GM12891 (cell line): Measurements from ENCODE around the gene NOX1.

ENCODE experiments used
- DNase-seq: peaks from one replicate; pipeline ENCODE4 v3.0.0; 2011; ENCODE audit warnings: low spot score; ENCODE audit not compliant: insufficient read length
- FAIRE-seq: peaks from 2 replicates; lab custom pipeline; 2011; peaks lifted over from hg19 to GRCh38; lab: Jason Lieb, UNC
- PAX5 ChIP-seq: IDR thresholded peaks from 2 replicates; pipeline ENCODE4 v1.6.1; 2011; ENCODE audit warnings: low read length, moderate library complexity, mild to moderate bottlenecking; ENCODE audit not compliant: insufficient read depth, severe bottlenecking
- POLR2A ChIP-seq: IDR thresholded peaks from 2 replicates; pipeline ENCODE4 v1.6.1; 2011; ENCODE audit warnings: low read depth, low read length, control low read depth
- POLR2AphosphoS5 ChIP-seq: IDR thresholded peaks from 2 replicates; pipeline ENCODE4 v1.6.1; 2011; ENCODE audit warnings: low read depth, low read length, control low read depth
- POU2F2 ChIP-seq: IDR thresholded peaks from 2 replicates; pipeline ENCODE4 v1.6.1; 2011; ENCODE audit warnings: low read depth, mild to moderate bottlenecking, control low read depth, low read length, moderate library complexity
- SPI1 ChIP-seq: IDR thresholded peaks from 2 replicates; pipeline ENCODE4 v1.6.1; 2011; ENCODE audit warnings: low read depth, low read length, control low read depth
- TAF1 ChIP-seq: IDR thresholded peaks from 2 replicates; pipeline ENCODE4 v1.6.1; 2011; ENCODE audit warnings: low read depth, low read length, control low read depth

NOX1 gene

DNA sequence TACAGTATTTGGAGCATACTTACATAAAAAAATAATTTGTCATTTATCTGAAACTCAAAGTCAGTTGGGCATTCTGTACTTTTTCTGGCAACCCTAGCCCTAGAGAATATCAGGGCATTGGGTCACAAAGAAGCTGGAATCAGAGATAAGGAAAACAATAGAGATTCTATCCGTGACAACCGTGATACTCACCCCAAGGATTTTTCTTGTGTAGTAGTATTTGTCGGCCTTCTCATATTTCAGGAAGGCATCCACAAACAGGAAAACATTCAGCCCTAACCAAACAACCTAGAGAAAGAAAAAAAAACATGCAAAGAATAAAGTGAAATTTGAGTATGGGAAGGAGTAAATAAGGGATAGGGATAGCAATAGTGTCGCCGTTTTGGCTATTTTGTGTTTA, 3.6 kb downstream of the NOX1 start:
- FAIRE-seq (no peak), DNase-seq (no peak)
- TF ChIP-seq POLR2A (no peak), POU2F2 (no peak), PAX5 (no peak), SPI1 (no peak), TAF1 (no peak), POLR2AphosphoS5 (no peak)

- no peak for FAIRE-seq
- no peak for DNase-seq
- TF ChIP-seq SPI1 (no peak), TAF1 (no peak), POLR2A (no peak), PAX5 (no peak), POU2F2 (no peak), POLR2AphosphoS5 (no peak)
These were observed 5.9 kb downstream of the NOX1 start for GRCh38 chrX:100868273-100868672.

- TF ChIP-seq PAX5 (no peak), TAF1 (no peak), POU2F2 (no peak), POLR2AphosphoS5 (no peak), SPI1 (no peak), POLR2A (no peak)
- FAIRE-seq = no peak
- DNase-seq = no peak
These were observed 9.3 kb downstream of the NOX1 start for GRCh38 chrX:100864657-100865391.

DNA sequence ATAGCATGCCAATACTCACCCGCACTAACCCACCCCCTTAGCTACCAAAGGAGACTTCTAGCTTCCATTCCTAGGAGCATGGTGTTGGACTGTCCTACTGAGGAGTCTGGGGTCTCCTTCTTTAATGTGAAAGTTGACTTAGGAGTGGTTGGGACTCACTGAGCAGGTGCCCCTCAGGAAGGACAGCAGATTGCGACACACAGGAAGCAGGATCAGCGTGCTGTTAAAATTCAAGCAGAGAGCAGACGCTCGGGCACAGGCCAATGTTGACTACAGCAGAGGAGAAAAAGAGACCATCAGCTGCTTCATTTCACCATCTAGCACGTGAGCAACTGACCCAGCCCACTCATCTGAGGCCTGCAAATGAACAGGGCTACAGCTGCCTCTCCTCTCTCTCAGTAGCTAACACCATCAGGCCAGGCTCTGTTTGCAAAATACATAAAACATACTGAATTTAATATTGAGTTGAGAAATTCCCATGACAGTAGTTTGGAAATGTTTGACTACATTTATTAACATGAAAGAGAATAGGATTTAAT, 10.8 kb downstream of the NOX1 start:
- TF ChIP-seq TAF1 (no peak), SPI1 (no peak), POLR2AphosphoS5 (no peak), PAX5 (no peak), POLR2A (no peak), POU2F2 (no peak)
- DNase-seq (no peak), FAIRE-seq (no peak)

DNA sequence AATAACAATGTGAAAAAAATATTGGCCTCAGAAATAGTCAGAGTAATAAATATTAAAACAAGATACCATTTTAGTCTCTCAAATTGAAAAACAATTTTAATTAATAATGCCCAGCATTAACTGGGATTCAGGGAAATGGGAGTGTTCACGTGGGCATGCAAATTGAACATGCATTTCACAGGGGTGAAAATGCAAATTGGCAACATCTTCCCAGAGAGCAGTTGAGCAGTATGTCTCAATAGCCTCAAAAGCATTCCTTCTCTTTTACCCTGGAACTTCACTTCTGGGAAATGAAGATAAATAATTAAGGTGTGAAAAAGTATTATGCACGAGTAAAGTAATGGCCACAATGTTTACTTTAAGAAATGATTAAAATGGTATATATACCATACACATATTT, 21.3 kb downstream of the NOX1 start:
- FAIRE-seq (no peak), DNase-seq (no peak)
- TF ChIP-seq PAX5 (no peak), POLR2AphosphoS5 (no peak), POLR2A (no peak), TAF1 (no peak), SPI1 (no peak)

- FAIRE-seq (no peak), DNase-seq (no peak)
- TF ChIP-seq POU2F2 (no peak), PAX5 (no peak), TAF1 (no peak)
These were observed 23.8 kb downstream of the NOX1 start for GRCh38 chrX:100850317-100850716.

DNA sequence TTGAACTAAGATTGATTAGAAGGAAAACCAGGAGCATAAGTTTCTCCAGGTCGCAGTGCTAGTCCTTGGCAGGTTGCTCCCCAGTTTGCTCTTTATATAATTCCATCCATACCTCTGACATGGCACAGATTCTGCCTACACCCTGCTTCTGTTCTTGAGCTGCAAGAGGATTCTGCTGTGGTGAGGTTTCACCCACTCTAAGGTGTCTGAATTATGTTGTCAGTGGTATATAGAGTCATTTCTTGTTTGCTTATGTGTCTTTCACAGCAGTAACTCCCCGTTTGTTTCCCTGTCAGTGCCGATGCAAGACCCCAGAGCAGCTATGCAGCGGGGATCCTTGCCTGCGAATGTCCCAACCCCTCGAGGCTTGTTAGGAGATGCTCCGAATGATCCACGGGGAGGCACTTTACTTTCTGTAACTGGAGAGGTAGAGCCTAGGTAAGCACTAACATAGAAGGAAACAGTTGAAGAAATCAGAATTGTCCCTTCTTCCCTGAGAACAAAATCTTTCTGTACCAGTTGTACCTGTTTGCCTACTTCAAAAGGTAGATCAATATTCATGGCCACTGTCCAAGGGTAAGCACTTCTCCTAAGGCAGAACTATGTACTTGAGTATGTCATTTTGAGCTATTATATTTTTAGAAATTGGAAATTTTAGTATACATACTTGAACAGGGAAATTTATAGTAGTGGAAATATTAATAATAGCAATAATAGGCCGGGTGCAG, 42.8 kb downstream of the NOX1 start:
- TF ChIP-seq POU2F2 = no peak
- no peak for TF ChIP-seq POLR2AphosphoS5
- TF ChIP-seq PAX5 = no peak
- no peak for TF ChIP-seq SPI1
- no peak for TF ChIP-seq POLR2A
- no peak for TF ChIP-seq TAF1
- DNase-seq = no peak
- peak; percentile 81 for FAIRE-seq

GRCh38 chrX:100830547-100830946, 43.6 kb downstream of the NOX1 start:
- FAIRE-seq = no peak
- TF ChIP-seq POLR2AphosphoS5 = no peak
- TF ChIP-seq POU2F2 = no peak
- TF ChIP-seq PAX5 = no peak
- TF ChIP-seq POLR2A = no peak
- no peak for TF ChIP-seq TAF1
- TF ChIP-seq SPI1 = no peak
- DNase-seq = no peak

GRCh38 chrX:100830143-100830542, 44.0 kb downstream of the NOX1 start:
- no peak for TF ChIP-seq POU2F2
- TF ChIP-seq POLR2AphosphoS5 = no peak
- TF ChIP-seq SPI1 = no peak
- no peak for TF ChIP-seq POLR2A
- no peak for TF ChIP-seq TAF1
- no peak for TF ChIP-seq PAX5
- FAIRE-seq (no peak), DNase-seq (no peak)

- FAIRE-seq = peak; percentile 86
- TF ChIP-seq SPI1 = peak; percentile 22; the same call in 1 of the 2 replicates
- TF ChIP-seq TAF1 = no peak
- no peak for DNase-seq
These were observed 44.4 kb downstream of the NOX1 start for GRCh38 chrX:100829730-100830129.
